ENCODE results near the gene PARD3.

DNA sequence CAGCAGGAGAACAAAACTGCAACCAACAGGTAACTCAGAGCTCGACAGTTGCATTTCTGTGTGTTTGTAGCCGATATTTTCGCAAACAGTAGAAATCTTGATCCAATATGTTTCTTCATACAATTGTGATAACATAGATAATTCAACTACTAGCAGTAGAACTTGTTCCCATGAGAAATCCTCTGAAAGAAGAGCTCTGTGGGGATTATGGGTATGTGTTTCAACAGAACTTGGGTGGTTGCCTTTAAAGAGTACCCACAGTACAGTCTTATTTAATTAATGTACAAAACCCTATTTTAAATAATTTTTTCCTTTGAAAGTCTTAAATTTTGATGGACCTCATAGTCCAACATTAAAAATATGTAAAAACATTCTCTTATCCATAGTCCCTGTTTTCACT, 266.1 kb downstream of the PARD3 start:
- TF ChIP-seq, protein P1, sequence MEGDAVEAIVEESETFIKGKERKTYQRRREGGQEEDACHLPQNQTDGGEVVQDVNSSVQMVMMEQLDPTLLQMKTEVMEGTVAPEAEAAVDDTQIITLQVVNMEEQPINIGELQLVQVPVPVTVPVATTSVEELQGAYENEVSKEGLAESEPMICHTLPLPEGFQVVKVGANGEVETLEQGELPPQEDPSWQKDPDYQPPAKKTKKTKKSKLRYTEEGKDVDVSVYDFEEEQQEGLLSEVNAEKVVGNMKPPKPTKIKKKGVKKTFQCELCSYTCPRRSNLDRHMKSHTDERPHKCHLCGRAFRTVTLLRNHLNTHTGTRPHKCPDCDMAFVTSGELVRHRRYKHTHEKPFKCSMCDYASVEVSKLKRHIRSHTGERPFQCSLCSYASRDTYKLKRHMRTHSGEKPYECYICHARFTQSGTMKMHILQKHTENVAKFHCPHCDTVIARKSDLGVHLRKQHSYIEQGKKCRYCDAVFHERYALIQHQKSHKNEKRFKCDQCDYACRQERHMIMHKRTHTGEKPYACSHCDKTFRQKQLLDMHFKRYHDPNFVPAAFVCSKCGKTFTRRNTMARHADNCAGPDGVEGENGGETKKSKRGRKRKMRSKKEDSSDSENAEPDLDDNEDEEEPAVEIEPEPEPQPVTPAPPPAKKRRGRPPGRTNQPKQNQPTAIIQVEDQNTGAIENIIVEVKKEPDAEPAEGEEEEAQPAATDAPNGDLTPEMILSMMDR (conservative IDR thresholded peaks at IDR 0.05; ENCODE audit: low read depth, low read length): no peak
- TF ChIP-seq EZH2phosphoT487 (IDR thresholded peaks at IDR 0.05; ENCODE audit: borderline replicate concordance, low read length): no peak
